Liver (tissue), 9 donors: ENCODE data around the gene GLI3. TPM values are rescaled to one million over a fixed set of nuclear protein-coding genes. Genes with fewer than 3 reads are reported as not detected.

Experiments used
- DNase-seq: peaks from one replicate; pipeline ENCODE4 v3.0.0-alpha.2; 2017; ENCODE audit warnings: low spot score
- H3K27ac ChIP-seq, 2 donors: one replicate each; pipeline ENCODE4 v1.7.0; 2013; ENCODE audit warnings: inconsistent platforms in 2 of 2, low read length in 2 of 2, control low read depth in 1 of 2, low read depth in 1 of 2, mild to moderate bottlenecking in 1 of 2
- H3K27me3 ChIP-seq, 4 donors: one replicate each; pipeline versions ENCODE4 v1.6.1 to v1.7.0; 2013; ENCODE audit warnings: low read length in 3 of 4, inconsistent platforms in 1 of 4, mild to moderate bottlenecking in 1 of 4, moderate library complexity in 1 of 4; ENCODE audit not compliant: control insufficient read depth in 4 of 4, insufficient read depth in 4 of 4
- H3K36me3 ChIP-seq, 4 donors: one replicate each; pipeline versions ENCODE4 v1.6.1 to v1.7.0; 2013; ENCODE audit warnings: low read length in 3 of 4, mild to moderate bottlenecking in 3 of 4, low read depth in 1 of 4, moderate library complexity in 1 of 4; ENCODE audit not compliant: control insufficient read depth in 4 of 4, insufficient read depth in 3 of 4
- H3K4me1 ChIP-seq, 4 donors: one replicate each; pipeline versions ENCODE4 v1.6.1 to v1.7.0; 2013; ENCODE audit warnings: low read length in 3 of 4, mild to moderate bottlenecking in 3 of 4, moderate library complexity in 1 of 4; ENCODE audit not compliant: control insufficient read depth in 4 of 4, insufficient read depth in 4 of 4
- H3K4me3 ChIP-seq, 3 donors: one replicate each; pipeline versions ENCODE4 v1.6.1 to v1.7.0; 2013; ENCODE audit warnings: low read length in 3 of 3, control low read depth in 1 of 3, low read depth in 1 of 3, mild to moderate bottlenecking in 1 of 3
- H3K9ac ChIP-seq, 2 donors: one replicate each; pipeline ENCODE4 v1.7.0; 2013; ENCODE audit warnings: low read length in 2 of 2, mild to moderate bottlenecking in 2 of 2, moderate library complexity in 2 of 2, control low read depth in 1 of 2, low read depth in 1 of 2
- H3K9me3 ChIP-seq, 4 donors: one replicate each; pipeline versions ENCODE4 v1.6.1 to v1.7.0; 2013; ENCODE audit warnings: low read length in 3 of 4; ENCODE audit not compliant: control insufficient read depth in 4 of 4
- ATF3 ChIP-seq: IDR thresholded peaks from 2 replicates; pipeline ENCODE4 v1.6.1; 2016; ENCODE audit warnings: antibody characterized with exemption
- CTCF ChIP-seq: fragments of 150-350 bp; IDR thresholded peaks from 2 replicates; pipeline ENCODE4 v1.5.1; 2017; ENCODE audit warnings: improper control_type of control experiment, low read depth, low read length; ENCODE audit not compliant: missing input control
- EGR1 ChIP-seq, 2 donors: IDR thresholded peaks; 2 replicates each; pipeline ENCODE4 v1.6.1; 2016 to 2018; ENCODE audit warnings: antibody characterized with exemption in 2 of 2, low read depth in 2 of 2
- FOXA1 ChIP-seq: IDR thresholded peaks from 2 replicates; pipeline ENCODE4 v1.6.1; 2016; ENCODE audit warnings: antibody characterized with exemption
- FOXA2 ChIP-seq: IDR thresholded peaks from 2 replicates; pipeline ENCODE4 v1.6.1; 2016; ENCODE audit warnings: antibody characterized with exemption
- GABPA ChIP-seq, 2 donors: IDR thresholded peaks in 1 of 2; conservative IDR thresholded peaks in 1 of 2; 2 replicates each; pipeline ENCODE4 v1.6.1; 2016; ENCODE audit warnings: antibody characterized with exemption in 2 of 2, mild to moderate bottlenecking in 1 of 2, moderate library complexity in 1 of 2
- HNF4A ChIP-seq, 2 donors: conservative IDR thresholded peaks; 2 replicates each; pipeline ENCODE4 v1.6.1; 2016; ENCODE audit warnings: antibody characterized with exemption in 2 of 2, mild to moderate bottlenecking in 2 of 2
- HNF4G ChIP-seq: IDR thresholded peaks from 2 replicates; pipeline ENCODE4 v1.6.1; 2016; ENCODE audit warnings: antibody characterized with exemption
- JUND ChIP-seq, 2 donors: IDR thresholded peaks; 2 replicates each; pipeline ENCODE4 v1.6.1; 2016; ENCODE audit warnings: antibody characterized with exemption in 2 of 2
- MAX ChIP-seq: IDR thresholded peaks from 2 replicates; pipeline ENCODE4 v1.6.1; 2016; ENCODE audit warnings: antibody characterized with exemption
- NR2F2 ChIP-seq: IDR thresholded peaks from 2 replicates; pipeline ENCODE4 v1.6.1; 2016; ENCODE audit warnings: antibody characterized with exemption
- RAD21 ChIP-seq, 2 donors: IDR thresholded peaks; 2 replicates each; pipeline ENCODE4 v1.6.1; 2016; ENCODE audit warnings: antibody characterized with exemption in 2 of 2, mild to moderate bottlenecking in 2 of 2
- REST ChIP-seq: IDR thresholded peaks from 2 replicates; pipeline ENCODE4 v1.6.1; 2016; ENCODE audit warnings: antibody characterized with exemption, mild to moderate bottlenecking
- RXRA ChIP-seq, 2 donors: IDR thresholded peaks; 2 replicates each; pipeline ENCODE4 v1.6.1; 2017 to 2018; ENCODE audit warnings: antibody characterized with exemption in 2 of 2, mild to moderate bottlenecking in 1 of 2
- SP1 ChIP-seq: IDR thresholded peaks from 2 replicates; pipeline ENCODE4 v1.6.1; 2018; ENCODE audit warnings: antibody characterized with exemption, mild to moderate bottlenecking
- TAF1 ChIP-seq: conservative IDR thresholded peaks from 2 replicates; pipeline ENCODE4 v1.6.1; 2016; ENCODE audit warnings: antibody characterized with exemption, mild to moderate bottlenecking
- YY1 ChIP-seq: IDR thresholded peaks from 2 replicates; pipeline ENCODE4 v1.6.1; 2016; ENCODE audit warnings: antibody characterized with exemption, mild to moderate bottlenecking
- ZBTB33 ChIP-seq: IDR thresholded peaks from 2 replicates; pipeline ENCODE4 v1.6.1; 2016; ENCODE audit warnings: antibody characterized with exemption
- WGBS: extraction: QIAGEN DNeasy Blood & Tissue Kit; methylation state at CpG from one replicate; pipeline ENCODE4 v1.1.7; 2013; 5-methylcytosine and 5-hydroxymethylcytosine counted together
- polyA plus RNA-seq, 2 donors: library from polyadenylated mRNA; stranded (reverse) in 1 of 2; unstranded in 1 of 2; fragments of 200-250 nt in 1 of 2; fragments of >200 nt in 1 of 2; fragmentation: Nextera tagmentation in 1 of 2; extraction: Ambion mirVana in 1 of 2; gene quantifications; one replicate each; pipeline versions ENCODE4 v1.2.1 to v1.2.3, GENCODE V29; 2013 to 2015
- total RNA-seq, 2 donors: library from RNA; depleted of rRNA; stranded (reverse); fragments of >200 nt; gene quantifications; one replicate each; pipeline ENCODE4 v1.2.3, GENCODE V29; 2014
- donor health status: healthy.
- donor health status: healthy.
- donor health status: healthy.
- donor health status: healthy.
- donor health status: healthy.

GLI3 gene
- total and polyA plus RNA-seq, 4 donors: 0.09 to 0.42 (median 0.26) TPM

GRCh38 chr7:42272793-42273665 is 36.0 kb upstream of the GLI3 start:
- Histone ChIP-seq H3K36me3 (no peaks in the 10 kb centered on the region), H3K27me3 (peaks cover 0 to 7% (median 2%) of the 10 kb centered on the region in 4 donors), H3K9ac (no peak overlapping the region), H3K4me3 (no peak overlapping the region), H3K9me3 (no peaks in the 10 kb centered on the region), H3K4me1 (no peaks in the 10 kb centered on the region), H3K27ac (no peak overlapping the region)
- DNase-seq: no peak
- TF ChIP-seq RXRA (IDR thresholded peaks at IDR 0.05): no peak
- no peak for TF ChIP-seq EGR1 (IDR thresholded peaks at IDR 0.05; ENCODE audit: low read depth in 2 of 2)
- TF ChIP-seq NR2F2: no peak
- no peak for TF ChIP-seq HNF4A (conservative IDR thresholded peaks at IDR 0.05)
- no peak for TF ChIP-seq GABPA (IDR thresholded peaks at IDR 0.05 in 1 of 2, conservative IDR thresholded peaks at IDR 0.05 in 1 of 2)
- TF ChIP-seq JUND (IDR thresholded peaks at IDR 0.05): no peak
- TF ChIP-seq TAF1: no peak
- TF ChIP-seq MAX: no peak
- no peak for TF ChIP-seq ZBTB33
- TF ChIP-seq CTCF: no peak
- no peak for TF ChIP-seq SP1
- no peak for TF ChIP-seq ATF3
- TF ChIP-seq REST: no peak
- no peak for TF ChIP-seq YY1
- TF ChIP-seq FOXA1: no peak
- no peak for TF ChIP-seq RAD21 (IDR thresholded peaks at IDR 0.05)
- no peak for TF ChIP-seq HNF4G
- no peak for TF ChIP-seq FOXA2
- 43% methylated on average over 3 of the region's 3 CpGs for WGBS
